Activated CD4-positive, alpha-beta T cell treated with anti-CD3 and anti-CD28 coated beads for 4 hours (primary cell): ENCODE data around the gene TNFSF4.

Source experiments
- DNase-seq, 2 donors: peaks; one replicate each; pipeline ENCODE4 v3.0.0-alpha.2; 2020

TNFSF4 gene

DNA sequence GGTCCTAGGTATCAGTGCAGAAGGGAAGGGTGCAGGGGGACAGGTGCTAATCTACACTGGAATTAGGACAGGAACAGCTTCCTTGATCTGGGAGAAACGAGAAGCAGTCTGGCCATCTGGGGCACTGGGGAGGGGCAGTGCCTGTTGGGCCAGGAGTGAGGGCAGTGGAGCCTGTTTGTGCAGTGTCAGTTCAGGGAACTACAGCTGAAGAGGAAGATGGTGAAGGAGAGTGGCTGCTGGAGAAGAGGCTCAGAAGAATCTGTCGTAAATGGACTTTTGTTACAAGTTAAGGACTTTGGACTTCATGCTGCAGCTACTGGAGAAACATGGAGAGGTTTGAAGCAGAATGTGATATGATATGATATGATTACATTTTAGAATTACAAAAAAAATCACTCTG lies 3.2 kb upstream of the TNFSF4 start:
- no peak for DNase-seq

- DNase-seq: no peak
These were observed 1.7 kb upstream of the TNFSF4 start for GRCh38 chr1:173208868-173209267.

DNA sequence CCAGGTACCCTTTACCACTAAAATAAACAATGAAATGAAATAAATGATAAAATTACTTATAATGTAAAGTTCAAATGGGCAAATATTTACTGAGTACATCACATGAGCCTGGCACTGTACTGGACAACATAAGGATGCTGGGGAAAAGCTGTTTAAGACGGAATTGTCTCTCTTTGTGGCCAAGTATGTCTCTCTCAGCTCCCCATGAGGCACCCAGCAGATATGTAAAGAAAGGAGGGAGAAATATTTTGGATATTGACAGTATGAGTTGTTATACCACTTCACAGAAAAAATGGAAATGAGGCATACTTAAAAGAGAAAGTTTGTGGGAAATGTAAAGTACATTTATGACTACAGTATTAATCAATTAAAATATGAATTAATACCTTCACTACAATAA lies 1.0 kb upstream of the TNFSF4 start:
- DNase-seq: no peak

DNA sequence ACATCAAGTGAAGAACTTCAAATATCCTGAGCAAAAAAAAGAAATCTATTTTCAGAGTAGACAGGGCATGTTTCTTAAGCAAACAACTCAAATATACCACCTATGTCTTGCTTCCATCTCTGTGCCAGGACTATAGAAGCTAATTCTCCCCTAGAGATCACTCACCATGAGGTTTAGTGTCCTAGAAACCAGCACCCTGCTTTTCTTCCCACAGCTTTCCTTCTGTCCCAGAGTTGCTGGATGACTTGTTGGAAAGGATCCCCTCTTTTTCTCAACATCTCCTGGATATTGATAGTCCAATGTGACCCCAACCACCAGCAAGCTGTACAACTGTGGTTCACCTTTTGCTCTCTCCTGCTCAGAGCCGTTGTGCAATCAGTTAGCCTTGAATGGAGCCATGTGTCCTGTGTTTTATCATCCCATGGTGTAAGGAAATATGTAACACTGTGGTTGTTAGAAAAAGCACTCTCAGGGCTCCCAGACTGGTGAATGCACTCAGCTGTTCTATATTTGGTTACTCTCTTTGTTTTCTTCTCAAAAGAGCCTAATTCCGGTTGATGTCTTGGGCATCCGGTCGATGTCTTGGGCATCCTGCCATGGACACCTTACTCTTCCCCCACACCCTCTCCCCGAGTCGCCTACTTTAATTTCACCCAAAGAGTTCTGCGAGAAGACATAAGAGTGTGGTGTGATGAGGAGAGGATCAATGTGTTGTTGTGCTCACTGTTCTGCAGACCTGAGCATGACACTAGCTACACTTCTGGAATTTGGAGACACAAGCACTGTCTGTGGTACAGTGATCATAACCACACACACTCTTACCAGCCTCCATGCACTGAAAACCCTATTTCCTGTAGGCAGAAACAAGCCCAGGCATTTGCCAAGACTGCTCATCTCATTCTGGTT lies 1.7 kb downstream of the TNFSF4 start:
- peak in 1 of 2 donors; percentile 11 for DNase-seq

GRCh38 chr1:173204693-173205092 lies 2.4 kb downstream of the TNFSF4 start:
- no peak for DNase-seq

DNA sequence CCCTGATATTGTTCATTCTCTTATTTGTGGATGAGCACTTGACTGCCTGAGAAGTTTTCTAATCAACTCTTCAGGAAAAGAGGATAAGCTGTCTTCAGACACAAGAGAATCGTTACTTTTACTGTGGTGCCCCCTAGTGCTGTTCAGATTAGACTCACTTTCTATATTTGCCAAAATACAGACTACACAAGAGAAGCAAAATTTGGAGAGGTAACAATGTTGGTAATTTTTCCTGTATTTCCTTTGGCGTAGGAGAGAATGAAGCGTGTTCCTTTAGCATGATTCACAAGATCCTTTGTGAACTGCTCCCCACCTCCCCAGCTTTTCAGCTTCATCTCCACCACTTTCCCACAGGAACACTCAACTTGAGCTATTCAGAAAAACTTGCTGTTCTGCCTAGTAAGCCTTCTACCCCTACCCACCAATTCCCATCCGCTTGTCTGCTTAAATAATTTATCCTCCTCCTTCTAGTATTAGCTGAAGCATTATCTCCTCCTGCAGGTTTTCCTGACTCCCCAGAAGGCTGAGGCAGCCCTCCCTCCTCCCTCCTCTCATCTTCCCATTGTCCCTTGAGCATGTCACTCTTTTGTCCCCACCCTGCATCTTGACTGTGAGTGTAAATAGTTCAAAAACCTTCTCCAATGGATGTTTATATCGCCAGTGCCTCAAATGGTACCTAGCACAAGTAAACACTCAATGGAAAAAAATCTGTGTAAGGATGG lies 4.5 kb downstream of the TNFSF4 start:
- DNase-seq: peak in 1 of 2 donors; percentile 8

GRCh38 chr1:173201969-173202368 lies 5.2 kb downstream of the TNFSF4 start:
- no peak for DNase-seq

GRCh38 chr1:173195596-173196088 lies 11.5 kb downstream of the TNFSF4 start:
- no peak for DNase-seq

- DNase-seq: no peak
These were observed 13.5 kb downstream of the TNFSF4 start for GRCh38 chr1:173193639-173194038.

- no peak for DNase-seq
These were observed 16.0 kb downstream of the TNFSF4 start for GRCh38 chr1:173191011-173191705.

DNA sequence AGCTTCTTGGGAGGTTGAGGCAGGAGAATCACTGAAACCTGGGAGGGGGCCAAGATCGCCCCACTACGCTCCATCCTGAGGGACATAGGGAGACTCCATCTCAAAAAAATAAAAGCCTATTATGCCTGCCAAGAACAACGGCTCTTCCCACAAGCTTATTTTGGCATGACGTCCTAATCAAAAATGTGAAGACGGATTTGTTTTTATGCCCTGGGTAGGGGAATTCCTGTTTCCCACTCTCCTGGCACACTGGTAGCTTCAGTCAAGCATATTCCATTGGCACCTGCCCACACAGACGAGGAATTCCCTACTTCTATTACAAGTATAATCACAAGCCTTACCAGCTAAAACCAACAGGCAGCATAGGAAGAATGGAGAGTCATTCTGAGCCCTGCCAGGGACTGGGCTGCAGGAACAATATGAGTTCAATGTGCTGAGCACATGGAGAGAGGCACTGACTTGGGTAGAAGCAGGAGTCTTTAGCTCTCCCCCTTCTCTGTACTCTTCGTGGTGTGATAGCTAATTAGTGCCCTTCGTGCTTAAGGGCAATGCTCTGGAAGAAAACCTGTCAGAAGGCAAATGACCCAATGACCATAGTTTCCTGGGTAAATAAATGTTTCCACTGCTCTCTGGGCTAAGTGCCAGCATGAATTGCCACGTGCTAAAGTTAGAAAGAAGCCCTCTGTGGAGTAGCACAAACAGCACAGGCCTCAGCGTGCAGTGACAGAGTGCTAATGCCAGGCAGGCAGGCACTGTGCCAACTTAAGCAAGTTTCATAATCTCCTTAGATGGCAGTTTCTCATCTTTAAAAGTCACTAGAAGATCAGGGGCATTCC lies 16.8 kb downstream of the TNFSF4 start:
- DNase-seq: no peak

GRCh38 chr1:173187671-173188237 lies 19.4 kb downstream of the TNFSF4 start:
- no peak for DNase-seq

- DNase-seq: no peak
These were observed 25.3 kb downstream of the TNFSF4 start for GRCh38 chr1:173181791-173182190.

- DNase-seq: no peak
These were observed 30.9 kb downstream of the TNFSF4 start for GRCh38 chr1:173176246-173176645.

- DNase-seq: no peak
These were observed 31.5 kb downstream of the TNFSF4 start for GRCh38 chr1:173175514-173176145.

DNA sequence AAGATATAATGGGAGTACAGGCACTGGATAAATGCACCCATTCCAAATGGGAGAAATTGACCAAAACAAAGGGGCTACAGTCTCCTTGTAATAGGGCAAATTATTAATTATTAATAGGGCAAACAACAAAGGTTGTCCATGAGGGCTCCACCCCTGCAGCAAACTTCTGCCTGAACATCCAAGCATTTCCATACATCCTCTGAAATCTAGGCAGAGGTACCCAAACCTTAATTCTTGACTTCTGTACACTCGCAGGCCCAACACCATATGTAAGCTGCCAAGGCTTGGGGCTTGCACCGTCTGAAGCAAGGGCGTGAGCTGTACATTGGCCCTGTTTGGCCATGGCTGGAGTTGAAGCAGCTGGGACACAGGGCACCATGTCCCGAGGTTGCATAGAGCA lies 33.7 kb downstream of the TNFSF4 start:
- no peak for DNase-seq

DNA sequence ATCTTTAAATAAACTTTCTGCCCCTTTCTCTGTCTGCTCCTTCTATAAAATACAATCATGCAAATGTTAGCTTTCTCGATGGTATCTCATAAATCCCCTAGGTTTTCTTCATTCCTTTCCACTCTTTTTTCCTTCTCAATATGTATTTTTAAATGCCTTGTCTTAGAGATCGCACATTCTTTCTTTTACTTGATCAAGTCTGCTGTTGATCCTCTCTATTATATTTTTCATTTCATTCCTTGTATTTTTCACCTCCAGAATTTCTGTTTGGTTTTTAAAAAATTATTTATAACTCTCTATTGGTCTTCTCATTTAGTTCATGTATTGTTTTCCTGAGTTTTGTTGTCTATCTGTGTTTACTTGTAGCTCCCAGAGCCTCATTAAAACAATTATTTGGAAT lies 36.0 kb downstream of the TNFSF4 start:
- no peak for DNase-seq

GRCh38 chr1:173168941-173169340 lies 38.2 kb downstream of the TNFSF4 start:
- DNase-seq: no peak

DNA sequence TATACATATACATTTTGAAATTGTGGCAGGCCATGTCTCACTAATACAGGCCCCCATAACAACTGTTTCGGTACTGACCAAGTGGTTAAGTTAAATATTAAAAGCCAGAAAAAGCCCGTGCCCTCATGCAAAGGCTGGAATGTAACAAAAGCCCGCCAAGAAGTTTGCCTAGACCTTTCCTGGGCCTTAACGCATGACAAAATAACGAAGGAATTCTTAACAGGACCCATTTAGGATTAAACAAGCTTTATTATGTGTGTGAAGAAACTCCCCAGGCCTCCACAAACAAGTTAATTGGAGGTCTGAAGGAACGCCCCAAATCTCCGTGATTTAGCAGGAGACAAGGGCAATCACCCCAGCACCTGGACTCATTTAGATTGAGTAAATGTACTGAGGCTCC lies 42.4 kb downstream of the TNFSF4 start:
- DNase-seq: no peak

DNA sequence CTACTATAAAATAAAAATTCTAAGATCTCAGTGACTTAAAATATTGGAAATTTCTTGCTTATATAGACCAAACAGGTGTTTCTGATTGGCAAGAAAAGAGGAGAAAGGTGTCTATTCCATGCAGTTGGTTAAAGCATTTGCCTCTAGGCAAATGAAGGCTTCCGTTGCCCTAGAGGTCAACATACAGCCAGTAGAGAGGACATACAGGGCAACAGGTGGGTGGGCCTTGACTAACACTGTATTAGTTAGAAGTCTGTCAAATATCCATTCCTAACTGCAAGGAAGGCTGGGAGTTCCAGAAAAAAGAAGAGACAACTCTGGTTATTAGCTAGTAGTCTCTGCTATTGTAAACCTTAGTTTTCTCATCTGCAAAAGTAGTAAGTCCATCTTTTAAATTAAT lies 43.0 kb downstream of the TNFSF4 start:
- DNase-seq: no peak

- no peak for DNase-seq
These were observed 43.9 kb downstream of the TNFSF4 start for GRCh38 chr1:173163222-173163621.

- DNase-seq: no peak
These were observed 44.5 kb downstream of the TNFSF4 start for GRCh38 chr1:173162601-173163000.
